GM06990 (cell line): ENCODE data around the gene LARGE1.

Experiments used
- DNase-seq: peaks from one replicate; pipeline ENCODE4 v3.0.0-alpha.2; 2011; ENCODE audit not compliant: insufficient read length; ENCODE audit errors: extremely low read depth
- H3K27me3 ChIP-seq: replicated peaks from 2 replicates; pipeline ENCODE4 v1.6.0; 2011; ENCODE audit warnings: low read length; ENCODE audit not compliant: control insufficient read depth, insufficient read depth
- H3K36me3 ChIP-seq: 2 replicates; pipeline ENCODE4 v1.5.1; 2011; ENCODE audit warnings: low read length; ENCODE audit not compliant: control insufficient read depth, insufficient read depth
- H3K4me3 ChIP-seq: replicated peaks from 2 replicates; pipeline ENCODE4 v1.5.1; 2011; ENCODE audit warnings: low read depth, mild to moderate bottlenecking, control low read depth, low read length
- TF ChIP-seq, protein P1 (sequence below): IDR thresholded peaks from 2 replicates; pipeline ENCODE4 v1.5.1; 2011; ENCODE audit warnings: low read length, control low read depth, mild to moderate bottlenecking, inconsistent platforms; ENCODE audit not compliant: insufficient read depth, poor library complexity, severe bottlenecking

Gene LARGE1

DNA sequence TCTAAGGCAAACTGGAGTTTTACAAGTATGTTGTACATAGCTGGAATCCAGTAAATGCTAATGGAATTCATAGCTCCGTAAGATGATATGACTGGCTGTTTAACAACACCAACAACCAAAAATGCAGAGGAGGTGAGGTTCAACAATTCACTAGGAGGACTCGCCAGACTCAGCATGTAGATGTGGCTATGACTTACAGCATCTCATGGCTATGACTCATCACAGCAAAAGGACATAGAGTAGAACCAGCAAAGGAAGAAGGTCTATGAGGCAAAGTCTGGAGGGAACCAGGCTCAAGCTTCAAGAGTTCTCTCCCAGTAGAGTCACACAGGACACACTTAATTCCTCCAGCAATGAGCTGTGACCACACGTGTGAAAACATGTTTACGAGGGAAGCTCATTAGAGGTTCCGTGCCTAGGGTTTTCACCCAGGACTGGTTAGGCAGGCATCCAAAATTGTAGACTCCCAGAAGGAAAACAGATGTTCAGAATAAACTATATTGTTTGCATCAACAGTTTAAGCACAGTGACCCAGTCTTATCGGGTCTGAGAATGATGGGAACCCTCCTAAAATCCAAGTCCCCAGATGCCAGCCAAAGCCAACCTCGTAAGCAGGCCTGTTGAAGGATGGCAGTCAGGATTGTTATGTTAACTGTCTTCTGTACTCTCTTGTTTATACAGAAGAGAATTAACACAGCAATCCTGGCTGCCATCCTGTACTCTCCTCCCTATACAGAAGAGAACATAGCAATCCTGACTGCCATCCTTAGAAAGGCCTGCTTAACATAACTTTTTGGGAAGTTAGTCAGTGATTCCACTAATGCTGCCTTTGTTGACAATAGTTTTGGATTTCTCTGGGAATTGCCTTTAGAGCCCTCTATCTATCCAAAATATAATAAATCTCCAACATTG lies 116.6 kb downstream of the LARGE1 start:
- no peak for DNase-seq
- Histone ChIP-seq H3K27me3 (no peaks in the 10 kb centered on the region), H3K36me3 (no peaks in the 10 kb centered on the region), H3K4me3 (no peak overlapping the region)
- TF ChIP-seq, protein P1, sequence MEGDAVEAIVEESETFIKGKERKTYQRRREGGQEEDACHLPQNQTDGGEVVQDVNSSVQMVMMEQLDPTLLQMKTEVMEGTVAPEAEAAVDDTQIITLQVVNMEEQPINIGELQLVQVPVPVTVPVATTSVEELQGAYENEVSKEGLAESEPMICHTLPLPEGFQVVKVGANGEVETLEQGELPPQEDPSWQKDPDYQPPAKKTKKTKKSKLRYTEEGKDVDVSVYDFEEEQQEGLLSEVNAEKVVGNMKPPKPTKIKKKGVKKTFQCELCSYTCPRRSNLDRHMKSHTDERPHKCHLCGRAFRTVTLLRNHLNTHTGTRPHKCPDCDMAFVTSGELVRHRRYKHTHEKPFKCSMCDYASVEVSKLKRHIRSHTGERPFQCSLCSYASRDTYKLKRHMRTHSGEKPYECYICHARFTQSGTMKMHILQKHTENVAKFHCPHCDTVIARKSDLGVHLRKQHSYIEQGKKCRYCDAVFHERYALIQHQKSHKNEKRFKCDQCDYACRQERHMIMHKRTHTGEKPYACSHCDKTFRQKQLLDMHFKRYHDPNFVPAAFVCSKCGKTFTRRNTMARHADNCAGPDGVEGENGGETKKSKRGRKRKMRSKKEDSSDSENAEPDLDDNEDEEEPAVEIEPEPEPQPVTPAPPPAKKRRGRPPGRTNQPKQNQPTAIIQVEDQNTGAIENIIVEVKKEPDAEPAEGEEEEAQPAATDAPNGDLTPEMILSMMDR: no peak

DNA sequence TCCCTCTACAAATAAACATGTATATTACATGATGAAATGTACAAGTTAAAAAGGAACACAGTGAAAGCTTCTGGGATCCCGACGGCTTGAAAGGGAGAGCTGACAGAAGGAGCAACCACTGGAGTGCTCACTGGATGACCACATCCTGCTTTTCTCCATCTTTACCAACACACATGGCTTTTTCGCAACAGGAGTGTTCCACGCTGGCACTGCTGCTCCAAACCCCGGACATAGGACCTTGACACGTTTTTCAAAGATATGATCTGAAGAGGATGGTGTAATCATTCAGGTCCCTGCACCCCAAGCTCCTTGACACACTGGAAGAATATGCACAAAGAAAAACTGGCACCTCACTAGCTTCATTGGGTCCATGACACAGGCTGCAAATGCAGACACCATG lies 121.9 kb downstream of the LARGE1 start:
- H3K4me3 ChIP-seq: no peak overlapping the region
- H3K27me3 ChIP-seq: no peaks in the 10 kb centered on the region
- no peak for DNase-seq
- no peaks in the 10 kb centered on the region for H3K36me3 ChIP-seq
- TF ChIP-seq, protein P1: no peak

DNA sequence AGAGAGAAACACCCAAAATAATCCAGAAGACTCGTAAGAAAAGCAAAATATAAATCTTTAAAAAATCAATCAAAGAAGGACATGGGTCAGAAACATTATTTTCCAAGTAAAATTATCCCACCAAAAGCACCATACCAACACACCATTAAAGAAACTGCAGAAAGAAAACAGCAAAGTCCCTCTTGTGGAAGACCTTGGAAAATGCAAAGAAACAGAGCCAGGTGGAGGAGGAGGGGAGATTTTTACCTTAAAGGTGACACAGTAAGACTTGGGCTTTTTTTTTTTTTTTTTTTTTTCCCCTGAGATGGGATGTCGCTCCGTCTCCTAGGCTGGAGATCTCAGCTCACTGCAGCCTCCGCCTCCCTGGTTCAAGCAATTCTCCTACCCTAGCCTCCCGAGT lies 123.8 kb downstream of the LARGE1 start:
- TF ChIP-seq, protein P1: no peak
- Histone ChIP-seq H3K27me3 (no peaks in the 10 kb centered on the region), H3K36me3 (no peaks in the 10 kb centered on the region), H3K4me3 (no peak overlapping the region)
- no peak for DNase-seq

DNA sequence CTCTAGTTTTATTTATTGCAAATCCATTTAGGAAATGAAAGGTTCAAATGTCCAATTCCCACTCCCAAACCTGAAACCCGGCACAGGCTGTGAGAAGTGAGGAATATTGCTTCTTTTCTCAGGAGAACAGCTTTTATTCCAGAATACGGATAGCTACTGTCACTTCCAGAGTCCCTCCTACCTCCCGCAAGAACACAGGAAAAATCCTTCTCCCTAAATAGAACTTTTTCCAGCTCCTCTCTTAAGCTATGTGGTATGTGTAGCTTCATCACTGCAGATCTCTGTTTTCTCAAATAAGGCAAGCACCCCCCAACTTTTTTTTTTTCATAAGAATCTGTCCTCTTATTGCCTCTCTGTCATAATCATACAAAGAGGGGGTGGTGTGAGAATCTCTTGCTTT lies 126.8 kb downstream of the LARGE1 start:
- TF ChIP-seq, protein P1: no peak

DNA sequence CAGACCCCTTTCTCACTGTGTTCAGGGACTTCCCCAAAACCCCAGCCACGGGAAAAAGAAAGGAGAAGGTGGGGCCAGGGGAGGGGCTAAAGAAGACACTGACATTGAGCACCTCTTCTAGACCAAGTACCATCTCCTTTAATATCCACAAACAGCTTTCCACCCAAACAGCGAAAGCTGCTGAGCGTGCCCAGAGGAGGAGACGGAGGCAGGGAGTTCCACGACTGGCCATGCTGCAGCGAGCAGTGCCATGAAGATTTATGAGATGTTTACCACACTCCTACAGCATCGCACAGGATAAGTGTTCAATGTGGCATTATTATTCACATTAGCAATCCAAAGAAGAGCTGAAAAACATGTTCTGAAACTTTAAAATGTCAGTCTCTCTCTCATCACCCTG lies 127.4 kb downstream of the LARGE1 start:
- DNase-seq: peak; percentile 37
- TF ChIP-seq, protein P1: no peak
- Histone ChIP-seq H3K27me3 (no peaks in the 10 kb centered on the region), H3K4me3 (no peak overlapping the region), H3K36me3 (no peaks in the 10 kb centered on the region)

More for the DNA sequence above, 126.8 kb downstream of the LARGE1 start:
- no peaks in the 10 kb centered on the region for H3K27me3 ChIP-seq
- no peak overlapping the region for H3K4me3 ChIP-seq
- no peaks in the 10 kb centered on the region for H3K36me3 ChIP-seq
- no peak for DNase-seq
